ENCODE results near the gene RICTOR. TPM values are rescaled to one million over a fixed set of nuclear protein-coding genes. Genes with fewer than 3 reads are reported as not detected.

The RICTOR gene
- total and polyA plus RNA-seq, 11 donors = 6.8 to 76.3 (median 30.8) TPM

DNA sequence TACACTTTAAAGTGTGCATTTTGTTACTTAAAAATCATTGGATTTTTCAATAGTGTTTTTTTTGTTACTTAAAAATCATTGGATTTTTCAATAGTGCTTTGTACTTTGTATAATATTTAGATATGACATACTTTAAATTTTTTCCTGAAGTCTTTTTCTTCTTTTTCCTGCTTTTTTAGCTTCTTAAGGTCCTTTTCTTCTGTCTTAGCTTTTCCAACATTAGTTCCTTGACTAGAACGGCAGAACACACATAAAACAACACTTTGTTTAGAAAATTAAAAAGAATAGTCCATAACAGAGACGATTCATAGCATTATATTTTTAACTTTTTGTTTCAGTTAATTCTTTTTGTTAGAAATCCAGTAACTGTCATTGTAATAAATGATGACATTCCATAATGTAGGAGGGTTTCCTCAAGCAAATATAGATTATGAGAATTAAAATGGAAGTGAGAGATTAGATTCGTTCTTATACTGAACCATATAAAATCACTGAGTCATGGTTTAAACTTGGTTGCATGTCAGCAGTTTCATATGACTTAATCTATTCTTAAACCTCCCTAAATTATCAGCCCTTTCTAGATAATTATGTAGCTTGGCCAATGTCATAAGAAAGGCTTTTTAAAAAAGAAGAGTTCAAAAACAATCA, 45.3 kb upstream of the RICTOR start:
- no peak overlapping the region for H3K27ac ChIP-seq
- intact Hi-C loops (cut with DNase I) = no loop called here
- H3K4me1 ChIP-seq = peaks cover 0 to 7% (median 0%) of the 10 kb centered on the region in 12 donors
- no peak for TF ChIP-seq POLR2A (IDR thresholded peaks at IDR 0.05)
- TF ChIP-seq, protein P1, sequence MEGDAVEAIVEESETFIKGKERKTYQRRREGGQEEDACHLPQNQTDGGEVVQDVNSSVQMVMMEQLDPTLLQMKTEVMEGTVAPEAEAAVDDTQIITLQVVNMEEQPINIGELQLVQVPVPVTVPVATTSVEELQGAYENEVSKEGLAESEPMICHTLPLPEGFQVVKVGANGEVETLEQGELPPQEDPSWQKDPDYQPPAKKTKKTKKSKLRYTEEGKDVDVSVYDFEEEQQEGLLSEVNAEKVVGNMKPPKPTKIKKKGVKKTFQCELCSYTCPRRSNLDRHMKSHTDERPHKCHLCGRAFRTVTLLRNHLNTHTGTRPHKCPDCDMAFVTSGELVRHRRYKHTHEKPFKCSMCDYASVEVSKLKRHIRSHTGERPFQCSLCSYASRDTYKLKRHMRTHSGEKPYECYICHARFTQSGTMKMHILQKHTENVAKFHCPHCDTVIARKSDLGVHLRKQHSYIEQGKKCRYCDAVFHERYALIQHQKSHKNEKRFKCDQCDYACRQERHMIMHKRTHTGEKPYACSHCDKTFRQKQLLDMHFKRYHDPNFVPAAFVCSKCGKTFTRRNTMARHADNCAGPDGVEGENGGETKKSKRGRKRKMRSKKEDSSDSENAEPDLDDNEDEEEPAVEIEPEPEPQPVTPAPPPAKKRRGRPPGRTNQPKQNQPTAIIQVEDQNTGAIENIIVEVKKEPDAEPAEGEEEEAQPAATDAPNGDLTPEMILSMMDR (IDR thresholded peaks at IDR 0.05) = no peak
- no peak overlapping the region for H3K4me3 ChIP-seq
- peaks cover 0 to 76% (median 0%) of the 10 kb centered on the region in 9 donors for H3K36me3 ChIP-seq
- 65 to 76% (median 71%) methylated on average over 3 of the region's 3 CpGs for WGBS, 4 donors
- no peak for ATAC-seq
- H3K9me3 ChIP-seq = no peaks in the 10 kb centered on the region
- peaks cover 0 to 9% (median 0%) of the 10 kb centered on the region in 9 donors for H3K27me3 ChIP-seq
- no peak for DNase-seq

DNA sequence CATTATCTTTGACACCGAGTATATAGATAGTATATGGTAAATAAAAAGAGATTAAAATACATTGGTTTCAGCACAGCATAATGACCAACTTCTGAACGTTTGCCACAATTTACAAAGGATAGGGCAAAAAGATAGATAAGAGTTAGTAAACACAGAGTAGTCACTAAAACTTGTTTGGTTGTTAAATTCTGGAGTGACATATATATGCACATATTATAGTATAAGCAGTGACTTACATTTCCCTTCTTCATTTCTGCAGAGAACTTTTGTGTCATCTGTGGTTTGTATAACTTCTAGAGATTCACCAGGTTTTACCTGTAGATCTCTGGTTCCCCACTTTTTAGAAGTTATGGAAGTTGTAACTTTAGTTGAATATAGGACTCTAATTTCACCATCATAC, 44.4 kb upstream of the RICTOR start:
- peaks cover 0 to 85% (median 0%) of the 10 kb centered on the region in 9 donors for H3K36me3 ChIP-seq
- H3K4me1 ChIP-seq = peaks cover 0 to 7% (median 0%) of the 10 kb centered on the region in 12 donors
- 68 to 75% (median 75%) methylated on average over 2 of the region's 2 CpGs for WGBS, 4 donors
- intact Hi-C loops (cut with DNase I) = no loop called here
- no peak overlapping the region for H3K27ac ChIP-seq
- DNase-seq = no peak
- no peak overlapping the region for H3K4me3 ChIP-seq
- peaks cover 0 to 9% (median 0%) of the 10 kb centered on the region in 9 donors for H3K27me3 ChIP-seq
- H3K9me3 ChIP-seq = no peaks in the 10 kb centered on the region
- TF ChIP-seq, protein P1 (IDR thresholded peaks at IDR 0.05) = no peak
- TF ChIP-seq POLR2A (IDR thresholded peaks at IDR 0.05) = no peak
- ATAC-seq = no peak

DNA sequence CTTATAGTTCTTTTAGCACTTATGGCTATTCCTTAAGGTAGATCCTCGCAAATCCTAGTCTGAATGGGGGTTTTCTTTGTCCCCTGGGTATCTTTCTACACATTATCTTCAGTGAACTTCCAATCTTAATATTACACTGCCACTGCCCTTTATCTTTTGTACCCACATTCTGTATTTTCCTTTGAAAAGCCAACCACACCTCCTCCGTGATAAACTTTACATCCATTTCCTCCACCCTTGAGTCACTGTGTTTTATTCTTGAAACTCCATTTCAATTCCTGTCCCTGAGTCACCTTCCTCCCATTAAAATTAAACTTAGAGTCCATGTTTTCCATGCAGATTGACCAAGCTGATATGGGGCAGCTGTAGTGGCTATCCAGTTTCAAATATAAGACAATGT, 43.2 kb upstream of the RICTOR start:
- intact Hi-C loops (cut with DNase I) = no loop called here
- peaks cover 0 to 7% (median 0%) of the 10 kb centered on the region in 12 donors for H3K4me1 ChIP-seq
- peaks cover 0 to 92% (median 0%) of the 10 kb centered on the region in 9 donors for H3K36me3 ChIP-seq
- ATAC-seq = no peak
- no peak overlapping the region for H3K27ac ChIP-seq
- H3K27me3 ChIP-seq = peaks cover 0 to 9% (median 0%) of the 10 kb centered on the region in 9 donors
- no peak for DNase-seq
- H3K4me3 ChIP-seq = no peak overlapping the region
- no peak for TF ChIP-seq POLR2A (IDR thresholded peaks at IDR 0.05)
- TF ChIP-seq, protein P1 (IDR thresholded peaks at IDR 0.05) = no peak
- 63 to 77% (median 71%) methylated on average over 2 of the region's 2 CpGs for WGBS, 4 donors
- no peaks in the 10 kb centered on the region for H3K9me3 ChIP-seq

DNA sequence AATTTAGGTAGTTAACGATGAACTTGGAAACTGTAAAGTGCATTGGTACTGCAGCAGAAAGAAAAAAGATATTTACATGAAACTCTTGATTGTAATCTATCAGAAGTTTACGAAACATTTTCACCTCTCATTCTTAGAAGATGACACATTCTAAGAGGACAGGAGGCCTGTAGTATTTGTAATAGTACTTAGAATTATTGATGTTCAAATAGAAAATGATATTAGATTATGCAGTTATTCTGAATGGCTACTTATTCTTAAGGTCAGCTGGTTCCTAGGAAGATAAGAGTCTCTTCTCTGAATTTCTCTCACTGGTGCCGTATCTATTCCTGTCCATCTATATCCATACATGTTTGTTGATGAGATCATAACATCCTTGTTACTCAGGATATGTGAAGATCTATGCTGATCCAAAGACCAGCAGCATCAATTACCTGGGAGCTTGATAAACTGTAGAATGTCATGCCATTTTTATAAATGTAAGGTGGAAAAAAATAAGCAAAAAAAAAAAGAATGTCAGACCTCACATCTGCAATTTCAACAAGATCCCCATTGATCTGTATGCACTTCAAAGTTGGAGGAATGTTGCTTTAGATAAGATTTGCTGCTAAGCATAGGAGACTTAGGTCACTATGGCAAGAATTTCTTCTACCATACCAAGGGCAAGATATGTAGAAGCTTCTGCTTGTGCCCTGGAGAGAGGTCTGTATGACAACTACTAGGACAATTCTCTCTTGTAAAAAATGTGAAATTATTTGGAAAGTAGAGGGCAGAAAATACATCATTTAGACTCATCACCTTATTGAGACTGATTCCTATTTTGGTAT, 42.4 kb upstream of the RICTOR start:
- intact Hi-C loops (cut with DNase I) = no loop called here
- no peak for ATAC-seq
- Histone ChIP-seq H3K36me3 (peaks cover 0 to 91% (median 0%) of the 10 kb centered on the region in 9 donors), H3K27me3 (peaks cover 0 to 7% (median 0%) of the 10 kb centered on the region in 9 donors), H3K4me3 (no peak overlapping the region), H3K9me3 (no peaks in the 10 kb centered on the region), H3K4me1 (peaks cover 0 to 7% (median 0%) of the 10 kb centered on the region in 12 donors), H3K27ac (no peak overlapping the region)
- TF ChIP-seq, protein P1 (IDR thresholded peaks at IDR 0.05) = no peak
- TF ChIP-seq POLR2A (IDR thresholded peaks at IDR 0.05) = no peak
- no peak for DNase-seq
- 90 to 94% (median 90%) methylated on average over 3 of the region's 3 CpGs for WGBS, 4 donors
